Measurements from ENCODE around the gene AK8. TPM values are rescaled to one million over a fixed set of nuclear protein-coding genes. Genes with fewer than 3 reads are reported as not detected.

Gene AK8
- total and polyA plus RNA-seq, 2 experiments from 2014 or later, result 0.14 to 0.78 TPM

DNA sequence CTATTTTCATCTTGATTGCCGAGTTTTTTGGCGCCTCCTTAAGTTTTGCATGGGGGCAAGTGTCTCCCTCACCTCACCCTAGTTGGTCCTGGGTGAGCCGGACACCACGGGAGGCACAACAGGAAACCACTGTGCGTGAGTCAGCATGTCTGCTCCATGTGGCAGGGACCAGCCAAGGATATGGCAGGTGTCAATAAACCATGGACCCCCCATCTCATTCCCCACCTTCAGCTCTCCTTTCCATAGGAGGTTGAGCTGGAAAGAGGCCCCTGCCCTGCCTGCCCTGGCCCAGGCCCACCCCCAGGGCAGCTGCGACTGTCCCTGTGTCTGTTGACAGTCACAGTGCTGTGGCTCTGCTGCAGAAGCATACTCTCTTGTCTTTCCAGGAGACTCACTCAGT lies 3.7 kb upstream of the AK8 start:
- Histone ChIP-seq H3K27ac (ENCODE audit: low read depth) (no peak overlapping the region), H4K20me1 (replicated peaks; ENCODE audit: insufficient read depth) (no peaks in the 10 kb centered on the region), H3K36me3 (ENCODE audit: insufficient read depth) (no peaks in the 10 kb centered on the region), H3K4me2 (no peak overlapping the region), H3K4me3 (no peak overlapping the region), H3K9me2 (ENCODE audit: insufficient read depth) (no peaks in the 10 kb centered on the region), H3K79me2 (replicated peaks; ENCODE audit: insufficient read depth) (no peaks in the 10 kb centered on the region), H3K4me1 (ENCODE audit: insufficient read depth) (no peaks in the 10 kb centered on the region), H3K27me3 (ENCODE audit: insufficient read depth) (peaks cover 27% of the 10 kb centered on the region), H3F3A (replicated peaks; ENCODE audit: low read depth) (no peaks in the 10 kb centered on the region), H2AFZ (no peak overlapping the region)
- no peak for TF ChIP-seq ZNF331 (CRISPR knock-in tag; IDR thresholded peaks at IDR 0.05; ENCODE audit: low read depth)
- no peak for TF ChIP-seq ZNF114 (CRISPR knock-in tag; IDR thresholded peaks at IDR 0.05)
- no peak for TF ChIP-seq CREB1 (CRISPR knock-in tag; IDR thresholded peaks at IDR 0.05; ENCODE audit: low read depth)
- no peak for TF ChIP-seq REST (IDR thresholded peaks at IDR 0.05; ENCODE audit: unreplicated experiment)
- no peak for TF ChIP-seq POLR2AphosphoS5 (IDR thresholded peaks at IDR 0.05; ENCODE audit: low read depth)
- TF ChIP-seq CTCF (conservative IDR thresholded peaks at IDR 0.05; ENCODE audit: low read depth in 2 of 2), result no peak
- TF ChIP-seq STAT1 (IDR thresholded peaks at IDR 0.05; ENCODE audit: unreplicated experiment), result no peak
- TF ChIP-seq, protein P1, sequence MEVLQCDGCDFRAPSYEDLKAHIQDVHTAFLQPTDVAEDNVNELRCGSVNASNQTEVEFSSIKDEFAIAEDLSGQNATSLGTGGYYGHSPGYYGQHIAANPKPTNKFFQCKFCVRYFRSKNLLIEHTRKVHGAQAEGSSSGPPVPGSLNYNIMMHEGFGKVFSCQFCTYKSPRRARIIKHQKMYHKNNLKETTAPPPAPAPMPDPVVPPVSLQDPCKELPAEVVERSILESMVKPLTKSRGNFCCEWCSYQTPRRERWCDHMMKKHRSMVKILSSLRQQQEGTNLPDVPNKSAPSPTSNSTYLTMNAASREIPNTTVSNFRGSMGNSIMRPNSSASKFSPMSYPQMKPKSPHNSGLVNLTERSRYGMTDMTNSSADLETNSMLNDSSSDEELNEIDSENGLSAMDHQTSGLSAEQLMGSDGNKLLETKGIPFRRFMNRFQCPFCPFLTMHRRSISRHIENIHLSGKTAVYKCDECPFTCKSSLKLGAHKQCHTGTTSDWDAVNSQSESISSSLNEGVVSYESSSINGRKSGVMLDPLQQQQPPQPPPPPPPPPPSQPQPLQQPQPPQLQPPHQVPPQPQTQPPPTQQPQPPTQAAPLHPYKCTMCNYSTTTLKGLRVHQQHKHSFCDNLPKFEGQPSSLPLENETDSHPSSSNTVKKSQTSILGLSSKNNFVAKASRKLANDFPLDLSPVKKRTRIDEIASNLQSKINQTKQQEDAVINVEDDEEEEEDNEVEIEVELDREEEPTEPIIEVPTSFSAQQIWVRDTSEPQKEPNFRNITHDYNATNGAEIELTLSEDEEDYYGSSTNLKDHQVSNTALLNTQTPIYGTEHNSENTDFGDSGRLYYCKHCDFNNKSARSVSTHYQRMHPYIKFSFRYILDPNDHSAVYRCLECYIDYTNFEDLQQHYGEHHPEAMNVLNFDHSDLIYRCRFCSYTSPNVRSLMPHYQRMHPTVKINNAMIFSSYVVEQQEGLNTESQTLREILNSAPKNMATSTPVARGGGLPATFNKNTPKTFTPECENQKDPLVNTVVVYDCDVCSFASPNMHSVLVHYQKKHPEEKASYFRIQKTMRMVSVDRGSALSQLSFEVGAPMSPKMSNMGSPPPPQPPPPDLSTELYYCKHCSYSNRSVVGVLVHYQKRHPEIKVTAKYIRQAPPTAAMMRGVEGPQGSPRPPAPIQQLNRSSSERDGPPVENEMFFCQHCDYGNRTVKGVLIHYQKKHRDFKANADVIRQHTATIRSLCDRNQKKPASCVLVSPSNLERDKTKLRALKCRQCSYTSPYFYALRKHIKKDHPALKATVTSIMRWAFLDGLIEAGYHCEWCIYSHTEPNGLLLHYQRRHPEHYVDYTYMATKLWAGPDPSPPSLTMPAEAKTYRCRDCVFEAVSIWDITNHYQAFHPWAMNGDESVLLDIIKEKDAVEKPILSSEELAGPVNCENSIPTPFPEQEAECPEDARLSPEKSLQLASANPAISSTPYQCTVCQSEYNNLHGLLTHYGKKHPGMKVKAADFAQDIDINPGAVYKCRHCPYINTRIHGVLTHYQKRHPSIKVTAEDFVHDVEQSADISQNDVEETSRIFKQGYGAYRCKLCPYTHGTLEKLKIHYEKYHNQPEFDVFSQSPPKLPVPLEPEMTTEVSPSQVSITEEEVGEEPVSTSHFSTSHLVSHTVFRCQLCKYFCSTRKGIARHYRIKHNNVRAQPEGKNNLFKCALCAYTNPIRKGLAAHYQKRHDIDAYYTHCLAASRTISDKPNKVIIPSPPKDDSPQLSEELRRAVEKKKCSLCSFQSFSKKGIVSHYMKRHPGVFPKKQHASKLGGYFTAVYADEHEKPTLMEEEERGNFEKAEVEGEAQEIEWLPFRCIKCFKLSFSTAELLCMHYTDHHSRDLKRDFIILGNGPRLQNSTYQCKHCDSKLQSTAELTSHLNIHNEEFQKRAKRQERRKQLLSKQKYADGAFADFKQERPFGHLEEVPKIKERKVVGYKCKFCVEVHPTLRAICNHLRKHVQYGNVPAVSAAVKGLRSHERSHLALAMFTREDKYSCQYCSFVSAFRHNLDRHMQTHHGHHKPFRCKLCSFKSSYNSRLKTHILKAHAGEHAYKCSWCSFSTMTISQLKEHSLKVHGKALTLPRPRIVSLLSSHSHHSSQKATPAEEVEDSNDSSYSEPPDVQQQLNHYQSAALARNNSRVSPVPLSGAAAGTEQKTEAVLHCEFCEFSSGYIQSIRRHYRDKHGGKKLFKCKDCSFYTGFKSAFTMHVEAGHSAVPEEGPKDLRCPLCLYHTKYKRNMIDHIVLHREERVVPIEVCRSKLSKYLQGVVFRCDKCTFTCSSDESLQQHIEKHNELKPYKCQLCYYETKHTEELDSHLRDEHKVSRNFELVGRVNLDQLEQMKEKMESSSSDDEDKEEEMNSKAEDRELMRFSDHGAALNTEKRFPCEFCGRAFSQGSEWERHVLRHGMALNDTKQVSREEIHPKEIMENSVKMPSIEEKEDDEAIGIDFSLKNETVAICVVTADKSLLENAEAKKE (CRISPR knock-in tag; IDR thresholded peaks at IDR 0.05), result no peak
- TF ChIP-seq EZH2phosphoT487 (IDR thresholded peaks at IDR 0.05; ENCODE audit: unreplicated experiment), result no peak
- TF ChIP-seq NANOG (IDR thresholded peaks at IDR 0.05; ENCODE audit: borderline replicate concordance), result no peak
- no peak for TF ChIP-seq EZH2 (IDR thresholded peaks at IDR 0.05; ENCODE audit: low read depth, unreplicated experiment)
- no peak for TF ChIP-seq JUNB (IDR thresholded peaks at IDR 0.05; ENCODE audit: unreplicated experiment)
- no peaks in the 10 kb centered on the region for H3K9me3 Mint-ChIP-seq
- no peak overlapping the region for H3K27ac Mint-ChIP-seq
- peaks cover 13% of the 10 kb centered on the region for H3K27me3 Mint-ChIP-seq (ENCODE audit: insufficient read depth, low read depth, poor library complexity)
- ATAC-seq (no peak), DNase-seq (ENCODE audit: low spot score) (no peak)
- no peaks in the 10 kb centered on the region for H3K4me1 Mint-ChIP-seq
- H3K36me3 Mint-ChIP-seq (ENCODE audit: low read depth), result no peaks in the 10 kb centered on the region; the same call in 2 of the 3 replicates
- H3K4me3 Mint-ChIP-seq, result no peak overlapping the region

Measured in GM23338 (cell line).